Thyroid gland (tissue), 4 donors: ENCODE data around the gene KCNAB2.

Experiments used
- POLR2A ChIP-seq, 2 donors: fragments of 450-650 bp; IDR thresholded peaks; one replicate each; pipeline ENCODE4 v1.6.1; 2017; ENCODE audit warnings: antibody characterized with exemption in 2 of 2, mild to moderate bottlenecking in 2 of 2, moderate library complexity in 1 of 2
- TF ChIP-seq, protein P1 (sequence below), 6 experiments: fragments of 200-600 bp in 3 of 6; fragments of 450-650 bp in 3 of 6; sonication (generic) in 3 of 6; IDR thresholded peaks; one replicate each; pipeline ENCODE4 v1.5.1; 2016 to 2019; ENCODE audit warnings: antibody characterized with exemption in 6 of 6, mild to moderate bottlenecking in 2 of 6, inconsistent platforms in 1 of 6, moderate library complexity in 1 of 6

DNA sequence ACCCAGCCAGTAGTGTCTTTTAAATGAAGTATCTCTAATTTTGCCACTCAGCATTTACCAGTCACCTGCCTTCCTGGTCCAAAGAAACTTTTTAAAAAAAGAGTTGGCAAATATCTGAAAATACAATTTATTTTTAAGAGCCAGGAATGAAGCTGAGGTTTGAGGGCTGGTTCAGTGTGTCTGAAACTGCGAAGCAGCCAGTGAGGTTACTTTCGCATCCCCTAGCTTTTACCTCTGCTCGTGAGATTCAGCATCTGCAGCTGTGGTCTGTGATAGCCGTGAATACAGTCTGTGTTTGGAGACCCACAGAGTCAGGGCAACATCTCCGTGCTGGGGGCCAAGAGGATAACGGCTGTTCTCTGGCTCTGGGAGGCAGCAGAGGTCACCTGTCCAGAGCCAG, 21.3 kb upstream of the KCNAB2 start:
- TF ChIP-seq, protein P1, sequence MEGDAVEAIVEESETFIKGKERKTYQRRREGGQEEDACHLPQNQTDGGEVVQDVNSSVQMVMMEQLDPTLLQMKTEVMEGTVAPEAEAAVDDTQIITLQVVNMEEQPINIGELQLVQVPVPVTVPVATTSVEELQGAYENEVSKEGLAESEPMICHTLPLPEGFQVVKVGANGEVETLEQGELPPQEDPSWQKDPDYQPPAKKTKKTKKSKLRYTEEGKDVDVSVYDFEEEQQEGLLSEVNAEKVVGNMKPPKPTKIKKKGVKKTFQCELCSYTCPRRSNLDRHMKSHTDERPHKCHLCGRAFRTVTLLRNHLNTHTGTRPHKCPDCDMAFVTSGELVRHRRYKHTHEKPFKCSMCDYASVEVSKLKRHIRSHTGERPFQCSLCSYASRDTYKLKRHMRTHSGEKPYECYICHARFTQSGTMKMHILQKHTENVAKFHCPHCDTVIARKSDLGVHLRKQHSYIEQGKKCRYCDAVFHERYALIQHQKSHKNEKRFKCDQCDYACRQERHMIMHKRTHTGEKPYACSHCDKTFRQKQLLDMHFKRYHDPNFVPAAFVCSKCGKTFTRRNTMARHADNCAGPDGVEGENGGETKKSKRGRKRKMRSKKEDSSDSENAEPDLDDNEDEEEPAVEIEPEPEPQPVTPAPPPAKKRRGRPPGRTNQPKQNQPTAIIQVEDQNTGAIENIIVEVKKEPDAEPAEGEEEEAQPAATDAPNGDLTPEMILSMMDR (IDR thresholded peaks at IDR 0.05): no peak
- TF ChIP-seq POLR2A (IDR thresholded peaks at IDR 0.05): no peak
